Measurements from ENCODE around the gene ELN.

The ELN gene

DNA sequence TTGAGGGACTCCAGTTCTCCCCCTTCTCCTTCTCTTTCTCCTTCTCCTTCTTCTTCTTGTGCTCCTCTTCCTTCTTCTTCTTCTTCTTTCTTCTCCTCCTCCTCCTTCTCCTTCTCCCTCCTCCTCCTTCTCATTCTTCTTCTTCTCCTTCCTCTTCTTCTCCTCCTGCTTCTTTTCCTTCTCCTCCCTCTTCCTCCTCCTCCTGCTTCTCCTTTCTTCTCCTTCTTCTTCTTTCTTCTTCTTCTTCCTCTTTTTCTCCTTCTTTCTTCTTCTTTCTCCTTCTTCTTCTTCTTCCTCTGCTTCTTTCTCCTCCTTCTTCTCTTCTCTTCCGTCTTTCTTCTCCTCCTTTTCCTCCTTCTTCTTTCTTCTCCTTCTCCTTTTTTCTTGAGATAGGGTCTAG, 30.0 kb downstream of the ELN start:
- ATAC-seq (replicated peaks) = no peak
- peaks cover 9 to 16% of the 10 kb centered on the region in 2 donors for H3K27me3 Mint-ChIP-seq
- no peaks in the 10 kb centered on the region for H3K9me3 Mint-ChIP-seq
- H3K4me1 Mint-ChIP-seq (ENCODE audit: low read depth in 2 of 2) = peaks cover 8 to 10% of the 10 kb centered on the region in 2 donors
- no peak overlapping the region for H3K4me3 Mint-ChIP-seq
- no peak for DNase-seq
- peaks cover 10% of the 10 kb centered on the region for H3K36me3 Mint-ChIP-seq (ENCODE audit: insufficient read depth)
- peak overlapping the region in 1 of 2 donors; percentile 24 for H3K27ac Mint-ChIP-seq

DNA sequence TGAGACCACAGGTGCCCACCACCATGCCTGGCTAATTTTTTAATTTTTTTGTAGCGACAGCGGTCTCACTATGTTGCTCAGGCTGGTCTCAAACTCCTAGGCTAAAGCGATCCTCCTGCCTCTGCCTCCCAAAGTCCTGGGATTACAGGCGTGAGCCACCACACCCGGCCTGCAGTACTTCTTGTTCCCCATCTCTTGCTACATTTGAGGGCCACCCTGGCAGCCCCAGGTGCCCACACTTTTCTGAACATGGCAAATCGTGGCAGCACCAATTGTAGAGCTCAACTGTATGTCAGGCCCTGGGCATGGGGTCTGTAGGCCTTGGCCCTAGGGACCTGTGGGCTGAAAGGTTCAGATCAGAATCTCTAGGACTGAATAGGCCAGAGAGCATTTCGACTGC, 30.5 kb downstream of the ELN start:
- H3K27ac Mint-ChIP-seq = peak overlapping the region; percentile 24 to 76

DNA sequence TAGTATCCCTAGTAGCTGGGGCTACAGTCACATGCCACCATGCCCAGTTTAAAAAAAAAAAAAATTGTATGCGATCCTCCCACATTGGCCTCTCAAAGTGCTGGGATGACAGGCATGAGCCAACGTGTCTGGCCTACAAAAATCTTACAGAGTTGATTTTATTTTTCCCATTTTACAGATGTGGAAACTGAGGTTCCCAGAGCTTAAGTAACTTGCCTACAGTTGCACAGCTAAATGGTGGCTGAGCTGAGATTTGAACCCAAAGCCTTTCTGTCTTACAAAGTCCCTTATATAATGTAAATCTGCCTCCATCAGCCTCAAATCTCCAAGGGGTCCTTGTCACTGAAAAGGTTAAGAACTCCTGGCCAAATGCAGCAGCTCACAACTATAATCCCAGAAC, 31.1 kb downstream of the ELN start:
- peaks cover 9 to 16% of the 10 kb centered on the region in 2 donors for H3K27me3 Mint-ChIP-seq
- ATAC-seq (replicated peaks) (no peak), DNase-seq (no peak)
- peak overlapping the region; percentile 15 to 79 for H3K27ac Mint-ChIP-seq
- H3K4me1 Mint-ChIP-seq (ENCODE audit: low read depth in 2 of 2) = peaks cover 8 to 10% of the 10 kb centered on the region in 2 donors
- no peak overlapping the region for H3K4me3 Mint-ChIP-seq
- H3K9me3 Mint-ChIP-seq = no peaks in the 10 kb centered on the region
- H3K36me3 Mint-ChIP-seq (ENCODE audit: insufficient read depth) = peaks cover 10% of the 10 kb centered on the region

More for the DNA sequence above, 30.5 kb downstream of the ELN start:
- H3K36me3 Mint-ChIP-seq (ENCODE audit: insufficient read depth) = peaks cover 10% of the 10 kb centered on the region
- no peaks in the 10 kb centered on the region for H3K9me3 Mint-ChIP-seq
- DNase-seq (no peak), ATAC-seq (replicated peaks) (no peak)
- no peak overlapping the region for H3K4me3 Mint-ChIP-seq
- peaks cover 9 to 16% of the 10 kb centered on the region in 2 donors for H3K27me3 Mint-ChIP-seq
- peaks cover 8 to 10% of the 10 kb centered on the region in 2 donors for H3K4me1 Mint-ChIP-seq (ENCODE audit: low read depth in 2 of 2)

GRCh38 chr7:74059681-74060588, 32.0 kb downstream of the ELN start:
- peaks cover 9 to 16% of the 10 kb centered on the region in 2 donors for H3K27me3 Mint-ChIP-seq
- H3K9me3 Mint-ChIP-seq = no peaks in the 10 kb centered on the region
- ATAC-seq (replicated peaks) (no peak), DNase-seq (no peak)
- peaks cover 10% of the 10 kb centered on the region for H3K36me3 Mint-ChIP-seq (ENCODE audit: insufficient read depth)
- H3K4me3 Mint-ChIP-seq = no peak overlapping the region
- H3K4me1 Mint-ChIP-seq (ENCODE audit: low read depth in 2 of 2) = peaks cover 8 to 10% of the 10 kb centered on the region in 2 donors
- peak overlapping the region; percentile 100 for H3K27ac Mint-ChIP-seq

DNA sequence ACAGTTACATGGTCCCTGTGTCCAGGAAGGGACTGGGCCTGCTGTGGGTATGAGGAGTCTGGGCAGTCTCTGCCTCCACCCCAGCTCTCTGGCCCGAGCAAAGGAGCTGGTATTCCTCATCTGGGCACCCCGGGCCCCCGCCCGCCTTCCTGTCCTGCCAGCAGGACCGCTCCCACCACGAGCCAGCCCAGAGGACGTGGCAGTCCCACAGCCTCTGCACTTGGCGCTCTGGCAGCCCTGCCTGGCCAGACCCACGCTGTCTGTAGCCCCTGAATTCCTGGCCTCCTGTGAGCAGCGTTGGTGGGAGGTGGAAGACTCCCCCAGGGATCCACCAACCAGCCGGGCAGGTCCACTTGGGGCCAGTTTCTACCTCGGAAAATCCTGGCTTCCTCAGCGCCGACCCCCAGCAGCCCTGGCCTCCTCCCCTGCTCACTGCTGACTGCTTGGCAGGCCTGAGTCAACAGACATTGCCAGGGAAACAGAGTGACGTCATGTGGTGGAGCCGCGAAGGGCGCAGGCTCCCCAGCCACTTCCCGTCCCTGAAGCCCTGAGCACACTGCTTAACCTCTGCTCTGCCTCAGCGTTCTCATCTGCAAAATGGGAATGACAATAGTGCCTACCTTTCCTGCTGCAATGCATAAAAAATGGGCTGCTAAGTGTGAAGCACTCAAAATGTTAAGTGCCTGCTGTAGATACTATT, 34.0 kb downstream of the ELN start:
- Mint-ChIP-seq H3K27ac (peak overlapping the region; percentile 100), H3K4me1 (ENCODE audit: low read depth in 2 of 2) (peaks cover 8 to 10% of the 10 kb centered on the region in 2 donors), H3K4me3 (peak overlapping the region; percentile 81 to 86), H3K36me3 (ENCODE audit: insufficient read depth) (peaks cover 7% of the 10 kb centered on the region), H3K27me3 (peaks cover 9 to 16% of the 10 kb centered on the region in 2 donors), H3K9me3 (no peaks in the 10 kb centered on the region)
- peak; percentile 100 for ATAC-seq (replicated peaks)
- DNase-seq = peak; percentile 80 to 83 (median 83)

GRCh38 chr7:74063223-74063641, 35.3 kb downstream of the ELN start:
- Mint-ChIP-seq H3K4me3 (peak overlapping the region in 1 of 2 donors; percentile 81), H3K27ac (peak overlapping the region; percentile 70 to 100), H3K36me3 (ENCODE audit: insufficient read depth) (peaks cover 7% of the 10 kb centered on the region), H3K27me3 (peaks cover 4 to 8% of the 10 kb centered on the region in 2 donors), H3K9me3 (no peaks in the 10 kb centered on the region), H3K4me1 (ENCODE audit: low read depth in 2 of 2) (peaks cover 6 to 8% of the 10 kb centered on the region in 2 donors)
- ATAC-seq (replicated peaks) (no peak), DNase-seq (no peak)

- Mint-ChIP-seq H3K27me3 (peaks cover 0 to 4% of the 10 kb centered on the region in 2 donors), H3K36me3 (ENCODE audit: insufficient read depth) (peaks cover 7% of the 10 kb centered on the region), H3K9me3 (no peaks in the 10 kb centered on the region), H3K27ac (peak overlapping the region; percentile 70 to 100), H3K4me3 (no peak overlapping the region), H3K4me1 (ENCODE audit: low read depth in 2 of 2) (peaks cover 6 to 8% of the 10 kb centered on the region in 2 donors)
- ATAC-seq (replicated peaks) = no peak
- no peak for DNase-seq
Measured at GRCh38 chr7:74063646-74064045, 35.7 kb downstream of the ELN start.

GRCh38 chr7:74064696-74065095, 36.7 kb downstream of the ELN start:
- DNase-seq (no peak), ATAC-seq (replicated peaks) (no peak)
- Mint-ChIP-seq H3K4me1 (ENCODE audit: low read depth in 2 of 2) (peaks cover 6 to 8% of the 10 kb centered on the region in 2 donors), H3K27me3 (no peaks in the 10 kb centered on the region), H3K36me3 (ENCODE audit: insufficient read depth) (peaks cover 7% of the 10 kb centered on the region), H3K9me3 (no peaks in the 10 kb centered on the region), H3K27ac (peak overlapping the region; percentile 72 to 100), H3K4me3 (no peak overlapping the region)

GRCh38 chr7:74066626-74067025, 38.7 kb downstream of the ELN start:
- H3K4me1 Mint-ChIP-seq (ENCODE audit: low read depth in 2 of 2) = peaks cover 6 to 7% of the 10 kb centered on the region in 2 donors
- no peak overlapping the region for H3K27ac Mint-ChIP-seq
- no peaks in the 10 kb centered on the region for H3K9me3 Mint-ChIP-seq
- H3K36me3 Mint-ChIP-seq (ENCODE audit: insufficient read depth) = peaks cover 7% of the 10 kb centered on the region
- no peak overlapping the region for H3K4me3 Mint-ChIP-seq
- no peak for ATAC-seq (replicated peaks)
- no peak for DNase-seq
- H3K27me3 Mint-ChIP-seq = no peaks in the 10 kb centered on the region

DNA sequence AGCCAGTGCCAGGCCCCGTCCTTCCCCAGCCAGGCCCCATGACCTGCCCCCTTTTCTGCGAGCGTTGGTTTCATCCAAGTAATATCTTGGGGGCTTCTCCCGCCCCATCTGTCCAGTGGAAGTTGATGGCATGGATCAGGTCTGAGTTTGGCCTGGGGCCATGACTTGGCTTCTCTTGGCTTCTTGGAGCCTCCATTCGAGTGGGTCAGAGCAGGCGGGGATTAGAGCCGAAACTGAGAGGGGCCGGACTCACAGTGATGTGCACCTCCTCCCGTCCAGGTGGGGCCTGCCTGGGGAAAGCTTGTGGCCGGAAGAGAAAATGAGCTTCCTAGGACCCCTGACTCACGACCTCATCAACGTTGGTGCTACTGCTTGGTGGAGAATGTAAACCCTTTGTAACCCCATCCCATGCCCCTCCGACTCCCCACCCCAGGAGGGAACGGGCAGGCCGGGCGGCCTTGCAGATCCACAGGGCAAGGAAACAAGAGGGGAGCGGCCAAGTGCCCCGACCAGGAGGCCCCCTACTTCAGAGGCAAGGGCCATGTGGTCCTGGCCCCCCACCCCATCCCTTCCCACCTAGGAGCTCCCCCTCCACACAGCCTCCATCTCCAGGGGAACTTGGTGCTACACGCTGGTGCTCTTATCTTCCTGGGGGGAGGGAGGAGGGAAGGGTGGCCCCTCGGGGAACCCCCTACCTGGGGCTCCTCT, 40.6 kb downstream of the ELN start:
- H3K4me1 Mint-ChIP-seq (ENCODE audit: low read depth in 2 of 2) = no peaks in the 10 kb centered on the region
- no peaks in the 10 kb centered on the region for H3K36me3 Mint-ChIP-seq (ENCODE audit: insufficient read depth)

GRCh38 chr7:74069086-74069541, 41.1 kb downstream of the ELN start:
- no peak overlapping the region for H3K4me3 Mint-ChIP-seq

More for the DNA sequence above, 40.6 kb downstream of the ELN start:
- Mint-ChIP-seq H3K4me3 (no peak overlapping the region), H3K27me3 (no peaks in the 10 kb centered on the region), H3K27ac (no peak overlapping the region), H3K9me3 (no peaks in the 10 kb centered on the region)
- DNase-seq (no peak), ATAC-seq (replicated peaks) (no peak)

GRCh38 chr7:74069790-74070618, 42.0 kb downstream of the ELN start:
- H3K27me3 Mint-ChIP-seq = no peaks in the 10 kb centered on the region

More at GRCh38 chr7:74069086-74069541, 41.1 kb downstream of the ELN start:
- no peaks in the 10 kb centered on the region for H3K27me3 Mint-ChIP-seq
- no peaks in the 10 kb centered on the region for H3K4me1 Mint-ChIP-seq (ENCODE audit: low read depth in 2 of 2)
- ATAC-seq (replicated peaks) (no peak), DNase-seq (no peak)
- H3K9me3 Mint-ChIP-seq = no peaks in the 10 kb centered on the region
- H3K27ac Mint-ChIP-seq = no peak overlapping the region
- H3K36me3 Mint-ChIP-seq (ENCODE audit: insufficient read depth) = no peaks in the 10 kb centered on the region

More at GRCh38 chr7:74069790-74070618, 42.0 kb downstream of the ELN start:
- ATAC-seq (replicated peaks) (no peak), DNase-seq (no peak)
- Mint-ChIP-seq H3K4me3 (no peak overlapping the region), H3K4me1 (ENCODE audit: low read depth in 2 of 2) (no peaks in the 10 kb centered on the region), H3K36me3 (ENCODE audit: insufficient read depth) (no peaks in the 10 kb centered on the region), H3K9me3 (no peaks in the 10 kb centered on the region), H3K27ac (no peak overlapping the region)

Data from effector memory CD8-positive, alpha-beta T cell (primary cell).